ENCODE data around the gene SMIM30.

The SMIM30 gene

GRCh38 chr7:113099284-113099919 is 19.0 kb downstream of the SMIM30 start:
- no peak for DNase-seq

- no peak for DNase-seq
Observed at GRCh38 chr7:113094517-113095249, 23.7 kb downstream of the SMIM30 start.

GRCh38 chr7:113093561-113093960 is 24.8 kb downstream of the SMIM30 start:
- no peak for DNase-seq

- DNase-seq, result no peak
Observed at GRCh38 chr7:113092762-113093161, 25.6 kb downstream of the SMIM30 start.

- peak; percentile 83 for DNase-seq
Observed at GRCh38 chr7:113087071-113087998, 31.0 kb downstream of the SMIM30 start.

GRCh38 chr7:113086431-113086888 is 31.9 kb downstream of the SMIM30 start, which contains the start of gene GPR85:
GPR85 (minus strand) TSS chr7:113086827; CDS start chr7:113084721, 2,106 bp downstream.
- DNase-seq, result peak; percentile 75

- DNase-seq, result peak; percentile 77
Observed at GRCh38 chr7:113085781-113086390, 32.5 kb downstream of the SMIM30 start.

- no peak for DNase-seq
Observed at GRCh38 chr7:113084496-113085172, 33.7 kb downstream of the SMIM30 start.

GRCh38 chr7:113083816-113084495 is 34.4 kb downstream of the SMIM30 start:
- DNase-seq, result no peak

GRCh38 chr7:113083132-113083815 is 35.1 kb downstream of the SMIM30 start:
- no peak for DNase-seq

GRCh38 chr7:113078331-113078730 is 40.0 kb downstream of the SMIM30 start:
- DNase-seq, result no peak

GRCh38 chr7:113076703-113077102 is 41.7 kb downstream of the SMIM30 start:
- DNase-seq, result no peak

GRCh38 chr7:113071465-113071864 is 46.9 kb downstream of the SMIM30 start:
- DNase-seq, result no peak
